Nephron progenitor cell (in vitro differentiated cells): ENCODE measurements around the gene FAF2.

Source experiments
- DNase-seq: peaks from one replicate; pipeline ENCODE4 v3.0.0; 2021
- H3K27ac Mint-ChIP-seq: 2 replicates; pipeline ENCODE4 v1.8.0; 2021; ENCODE audit warnings: mild to moderate bottlenecking, moderate library complexity, mixed read lengths
- H3K27me3 Mint-ChIP-seq: 2 replicates; pipeline ENCODE4 v1.8.0; 2021; ENCODE audit warnings: mild to moderate bottlenecking, low read depth, mixed read lengths; ENCODE audit not compliant: poor library complexity
- H3K36me3 Mint-ChIP-seq: 2 replicates; pipeline ENCODE4 v1.8.0; 2021; ENCODE audit warnings: low read depth, mixed read lengths
- H3K4me1 Mint-ChIP-seq: 2 replicates; pipeline ENCODE4 v1.8.0; 2021; ENCODE audit warnings: mixed read lengths
- H3K4me3 Mint-ChIP-seq: 2 replicates; pipeline ENCODE4 v1.8.0; 2021; ENCODE audit warnings: mild to moderate bottlenecking, moderate library complexity, mixed read lengths
- H3K9me3 Mint-ChIP-seq: 2 replicates; pipeline ENCODE4 v1.8.0; 2021; ENCODE audit warnings: mild to moderate bottlenecking, moderate library complexity, mixed read lengths
- CTCF ChIP-seq: fragments of 200-600 bp; sonication (generic); IDR thresholded peaks from 2 replicates; pipeline ENCODE4 v1.5.0; 2021; ENCODE audit warnings: antibody characterized with exemption

Gene FAF2

GRCh38 chr5:176552332-176552869 is 104.2 kb downstream of the FAF2 start:
- no peaks in the 10 kb centered on the region for H3K9me3 Mint-ChIP-seq
- H3K27ac Mint-ChIP-seq = no peak overlapping the region

GRCh38 chr5:176553260-176554085 is 105.3 kb downstream of the FAF2 start:
- Mint-ChIP-seq H3K27me3 (peaks cover 4% of the 10 kb centered on the region), H3K4me1 (peaks cover 44% of the 10 kb centered on the region), H3K27ac (no peak overlapping the region), H3K36me3 (no peaks in the 10 kb centered on the region), H3K4me3 (no peak overlapping the region), H3K9me3 (no peaks in the 10 kb centered on the region)
- no peak for TF ChIP-seq CTCF
- no peak for DNase-seq

More at GRCh38 chr5:176552332-176552869, 104.2 kb downstream of the FAF2 start:
- Mint-ChIP-seq H3K4me3 (no peak overlapping the region), H3K4me1 (peaks cover 44% of the 10 kb centered on the region), H3K27me3 (peaks cover 4% of the 10 kb centered on the region), H3K36me3 (no peaks in the 10 kb centered on the region)
- TF ChIP-seq CTCF = no peak
- no peak for DNase-seq

GRCh38 chr5:176557846-176558245 is 109.7 kb downstream of the FAF2 start:
- DNase-seq = no peak
- no peak overlapping the region for H3K27ac Mint-ChIP-seq
- no peaks in the 10 kb centered on the region for H3K36me3 Mint-ChIP-seq
- no peak for TF ChIP-seq CTCF
- H3K27me3 Mint-ChIP-seq = peaks cover 12% of the 10 kb centered on the region
- H3K9me3 Mint-ChIP-seq = peaks cover 4% of the 10 kb centered on the region
- H3K4me1 Mint-ChIP-seq = peaks cover 38% of the 10 kb centered on the region
- H3K4me3 Mint-ChIP-seq = no peak overlapping the region
